Activated CD4-positive, alpha-beta T cell treated with anti-CD3 and anti-CD28 coated beads, Interleukin-2, amount 50 U/mL, for 48 hours (primary cell): ENCODE results near the gene DPY19L1.
"Not testable (repeated sequence)": the region's sequence is repeated elsewhere in the genome, so short reads cannot be mapped to it uniquely, and the experiment has no call there.

Experiments used
- DNase-seq, 2 experiments: peaks; one replicate each; pipeline ENCODE4 v3.0.0-alpha.2; 2020

The DPY19L1 gene

GRCh38 chr7:35030848-35031247, 6.4 kb downstream of the DPY19L1 start:
- DNase-seq = no peak

DNA sequence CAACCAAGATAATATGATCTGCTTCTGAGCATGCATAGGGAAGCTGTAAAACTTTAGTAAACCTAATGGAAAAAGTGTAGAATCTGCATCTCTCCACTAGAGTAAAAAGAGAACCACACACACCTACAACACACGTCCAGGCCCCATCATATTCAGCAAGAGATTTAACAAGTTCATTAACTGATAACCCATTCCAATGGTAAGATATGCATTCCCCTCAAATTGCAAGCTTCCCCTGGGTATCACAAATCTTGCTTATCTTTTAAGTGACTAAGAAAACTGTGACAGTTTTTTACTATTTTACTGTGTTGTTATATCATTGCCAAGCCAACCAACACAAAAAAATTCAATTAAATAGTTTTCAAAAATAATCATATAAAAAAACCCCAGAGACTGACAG, 8.0 kb downstream of the DPY19L1 start:
- DNase-seq = no peak

GRCh38 chr7:35026150-35026549, 11.1 kb downstream of the DPY19L1 start:
- no peak for DNase-seq

- no peak for DNase-seq
Observed at GRCh38 chr7:35025369-35025870, 11.9 kb downstream of the DPY19L1 start.

DNA sequence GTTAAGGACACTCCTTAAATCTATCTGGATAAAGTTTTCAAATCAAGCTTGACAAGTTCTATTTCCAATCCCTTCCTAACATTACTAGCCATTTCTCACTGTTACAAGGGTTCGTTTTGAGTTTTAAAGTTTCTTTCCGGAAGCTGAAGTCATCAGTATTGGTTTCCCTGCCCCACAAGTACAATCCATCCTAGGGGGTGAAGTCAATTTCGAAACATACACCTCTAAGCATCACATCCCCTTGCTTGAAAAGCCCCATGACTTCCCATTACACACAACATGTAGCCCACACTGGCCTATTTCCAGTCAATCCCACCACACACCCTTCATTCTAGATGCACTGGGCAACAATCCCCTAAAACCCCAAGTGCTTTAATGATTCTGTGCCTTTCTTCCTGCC, 13.0 kb downstream of the DPY19L1 start:
- no peak for DNase-seq

- DNase-seq = no peak
Observed at GRCh38 chr7:35022725-35023124, 14.6 kb downstream of the DPY19L1 start.

DNA sequence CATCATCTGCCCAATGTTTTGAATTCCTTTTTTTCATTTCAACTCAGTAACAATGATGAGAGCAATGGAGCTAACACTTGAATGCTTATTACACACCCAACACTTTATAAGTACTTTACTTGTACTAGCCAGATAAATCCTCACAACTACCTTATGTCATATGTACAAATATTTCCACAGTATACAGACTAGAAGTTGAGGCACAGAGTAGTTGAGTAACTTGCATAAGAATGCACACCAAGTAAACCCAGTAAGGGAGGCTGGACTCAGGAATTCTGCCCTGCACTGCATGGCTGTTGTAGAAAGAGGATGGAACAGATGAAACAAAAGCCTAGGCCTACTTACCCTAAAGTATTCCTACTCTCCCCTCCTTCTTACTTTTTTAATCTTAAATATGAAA, 15.8 kb downstream of the DPY19L1 start:
- no peak for DNase-seq

- DNase-seq = no peak
Observed at GRCh38 chr7:35019801-35020200, 17.5 kb downstream of the DPY19L1 start.

GRCh38 chr7:35019179-35019729, 18.0 kb downstream of the DPY19L1 start:
- no peak for DNase-seq

DNA sequence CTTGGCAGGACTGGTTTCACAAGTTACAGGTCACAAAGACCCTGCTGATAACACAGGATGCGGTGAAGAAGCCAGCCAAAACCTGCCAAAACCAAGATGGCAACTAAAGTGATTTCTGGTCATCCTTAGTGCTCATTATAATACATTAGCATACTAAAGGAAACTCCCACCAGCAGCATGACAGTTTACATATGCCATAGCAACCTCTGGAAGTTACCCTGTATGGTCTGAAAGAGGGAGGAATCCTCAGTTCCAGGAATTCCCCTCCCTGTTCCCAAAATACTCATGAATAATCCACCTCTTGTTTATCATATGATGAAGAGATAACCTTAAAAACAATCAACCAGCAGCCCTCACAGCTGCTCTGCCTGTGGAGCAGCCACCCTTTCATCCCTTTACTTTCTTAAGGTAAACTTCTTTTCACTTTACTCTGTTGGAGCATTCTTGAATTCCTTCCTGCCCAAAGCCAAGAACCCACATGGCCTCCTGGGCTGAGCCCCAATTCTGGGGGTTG, 21.9 kb downstream of the DPY19L1 start:
- DNase-seq = no peak

GRCh38 chr7:35012160-35012559, 25.1 kb downstream of the DPY19L1 start:
- no peak for DNase-seq

DNA sequence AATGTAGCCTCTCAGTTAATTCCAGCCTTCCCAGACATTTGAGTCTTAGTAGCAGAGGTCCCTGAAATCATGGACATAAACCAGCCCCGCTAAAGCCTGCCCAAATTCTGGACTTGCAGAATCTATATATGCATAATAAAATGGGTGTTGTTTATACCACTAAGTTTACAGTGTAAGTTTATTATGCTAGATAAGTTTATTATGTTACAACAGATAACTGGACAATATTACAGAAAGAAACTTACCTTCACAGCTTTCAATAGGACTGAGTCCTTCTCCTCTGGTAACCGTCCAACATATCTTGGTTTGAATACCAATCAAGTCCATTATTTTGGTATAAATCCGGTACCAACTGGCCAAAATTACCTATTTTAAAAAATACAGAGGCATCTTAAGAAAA, 26.2 kb downstream of the DPY19L1 start:
- DNase-seq = no peak

DNA sequence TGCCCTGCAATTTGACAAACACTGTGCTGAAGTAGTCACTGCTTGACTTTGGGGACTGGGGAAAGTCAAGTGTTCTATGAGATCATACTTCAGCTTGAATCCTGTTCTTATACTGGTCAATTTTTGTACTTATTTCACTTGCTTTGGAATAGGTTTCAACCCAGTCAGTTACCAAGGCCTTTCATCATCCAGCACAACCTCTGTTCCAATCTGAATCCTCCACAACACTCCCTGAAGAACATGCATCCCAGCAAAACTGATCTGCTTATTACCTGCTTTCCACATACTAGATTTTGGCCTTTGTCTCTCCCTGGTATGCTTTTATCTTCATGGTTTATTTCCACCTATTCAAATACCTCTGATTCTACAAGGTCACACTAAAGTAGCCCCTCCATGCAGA, 29.5 kb downstream of the DPY19L1 start:
- DNase-seq = no peak

DNA sequence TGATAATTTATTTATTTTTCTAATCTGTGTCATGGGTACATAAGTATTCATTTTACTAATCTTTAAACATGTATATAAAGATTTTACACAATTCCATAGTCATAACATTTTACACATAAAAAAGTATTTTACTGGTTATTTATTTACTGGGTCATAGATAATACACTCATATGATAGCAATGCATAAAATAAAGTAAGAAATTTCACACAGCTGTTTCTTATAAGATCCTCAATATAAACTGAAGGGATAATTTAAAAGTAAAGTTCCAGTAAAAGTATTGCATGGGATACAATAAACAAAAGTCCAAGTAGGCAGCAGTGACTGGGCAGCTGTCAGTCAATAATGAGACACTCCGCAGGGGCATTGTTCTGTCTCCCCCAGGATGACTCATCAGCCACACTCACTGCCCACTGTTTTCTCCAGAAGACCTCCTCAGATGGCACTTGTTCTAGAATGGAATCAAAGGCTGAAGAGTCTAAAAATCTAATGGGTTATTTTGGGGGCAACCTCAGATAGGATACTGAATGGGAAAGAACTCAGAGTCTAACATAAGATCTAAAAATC, 32.7 kb downstream of the DPY19L1 start:
- DNase-seq = no peak

DNA sequence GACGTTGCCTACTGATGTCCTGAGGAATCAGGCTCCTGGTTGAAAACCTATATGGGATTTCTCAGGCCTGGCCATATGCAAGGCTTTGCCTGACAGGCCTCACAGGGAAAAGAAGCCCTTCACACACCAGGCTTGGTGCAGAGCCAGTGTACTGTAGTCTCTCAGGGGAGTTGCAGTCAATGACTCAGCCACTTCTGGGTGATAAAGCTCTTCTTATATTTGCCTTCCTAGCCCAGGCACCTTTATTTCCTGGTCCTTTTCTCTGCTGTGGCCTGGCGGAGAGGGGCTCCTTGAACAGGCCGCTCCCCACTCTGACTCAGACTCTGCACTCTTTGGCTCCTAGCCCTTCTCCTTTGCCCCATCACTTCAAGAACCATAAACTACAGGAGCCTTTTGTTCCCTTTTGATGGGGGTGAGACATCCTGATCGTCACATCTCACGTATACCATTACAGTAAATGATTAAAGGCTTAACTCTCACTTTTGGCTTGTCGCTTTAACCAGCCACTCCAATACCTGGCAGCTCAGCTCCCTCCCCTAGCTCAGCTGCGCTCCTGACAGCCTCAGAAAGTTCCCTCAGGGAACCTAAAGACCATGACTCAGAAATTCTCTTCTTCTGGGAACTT, 33.5 kb downstream of the DPY19L1 start:
- no peak for DNase-seq

GRCh38 chr7:35003177-35003650, 34.1 kb downstream of the DPY19L1 start:
- not testable (repeated sequence) for DNase-seq

- not testable (repeated sequence) for DNase-seq
Observed at GRCh38 chr7:34998335-34998734, 39.0 kb downstream of the DPY19L1 start.

GRCh38 chr7:34996423-34997090, 40.7 kb downstream of the DPY19L1 start:
- not testable (repeated sequence) for DNase-seq

DNA sequence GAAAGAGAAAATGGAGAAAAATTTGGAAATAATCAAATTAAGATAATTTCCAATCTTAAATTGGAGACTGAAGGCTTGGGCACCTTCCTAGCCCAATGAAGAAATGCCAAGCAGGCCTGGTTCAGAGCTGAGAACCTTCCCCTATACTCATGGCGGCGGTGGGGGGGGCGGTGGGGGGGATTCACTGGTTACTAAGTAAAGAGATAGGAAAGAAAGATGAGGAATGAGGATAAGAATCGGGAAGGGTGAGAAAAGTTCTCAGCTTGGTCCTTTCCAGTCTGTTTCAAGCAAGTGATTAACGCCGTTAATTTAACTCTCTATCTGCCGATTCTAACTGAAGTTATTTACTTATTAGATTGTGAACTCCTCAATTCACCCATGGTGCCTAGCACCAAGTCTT, 41.5 kb downstream of the DPY19L1 start:
- no peak for DNase-seq

GRCh38 chr7:34991938-34992840, 45.1 kb downstream of the DPY19L1 start:
- DNase-seq = peak; percentile 40 to 61

GRCh38 chr7:34988442-34989125, 48.7 kb downstream of the DPY19L1 start:
- DNase-seq = not testable (repeated sequence)

GRCh38 chr7:34985155-34985554, 52.1 kb downstream of the DPY19L1 start:
- not testable (repeated sequence) for DNase-seq
